ENCODE measurements around the gene HSPA4. TPM values are rescaled to one million over a fixed set of nuclear protein-coding genes. Genes with fewer than 3 reads are reported as not detected.

Gene HSPA4
- total and polyA plus RNA-seq, 2 of the 13 experiments (the other 11 are each of a cell fraction or from before 2014, with no cell fraction given) = 36.6 to 231 TPM

GRCh38 chr5:133114933-133115310, 63.1 kb downstream of the HSPA4 start (continued):
- TF ChIP-seq, protein P1, sequence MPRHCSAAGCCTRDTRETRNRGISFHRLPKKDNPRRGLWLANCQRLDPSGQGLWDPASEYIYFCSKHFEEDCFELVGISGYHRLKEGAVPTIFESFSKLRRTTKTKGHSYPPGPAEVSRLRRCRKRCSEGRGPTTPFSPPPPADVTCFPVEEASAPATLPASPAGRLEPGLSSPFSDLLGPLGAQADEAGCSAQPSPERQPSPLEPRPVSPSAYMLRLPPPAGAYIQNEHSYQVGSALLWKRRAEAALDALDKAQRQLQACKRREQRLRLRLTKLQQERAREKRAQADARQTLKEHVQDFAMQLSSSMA (CRISPR knock-in tag; IDR thresholded peaks at IDR 0.05) = no peak
- TF ChIP-seq FOXA1 (IDR thresholded peaks at IDR 0.05) (no peak), FOXA1 (CRISPR knock-in tag; IDR thresholded peaks at IDR 0.05) (no peak), FOXC1 (CRISPR knock-in tag; IDR thresholded peaks at IDR 0.05; ENCODE audit: borderline replicate concordance) (no peak), ZNF274 (CRISPR knock-in tag; IDR thresholded peaks at IDR 0.05) (no peak), TFDP1 (CRISPR knock-in tag; IDR thresholded peaks at IDR 0.05; ENCODE audit: borderline replicate concordance) (no peak), KDM6A (CRISPR knock-in tag; IDR thresholded peaks at IDR 0.05; ENCODE audit: low read depth) (no peak), SNAI1 (CRISPR knock-in tag; IDR thresholded peaks at IDR 0.05; ENCODE audit: borderline replicate concordance) (no peak), MYNN (CRISPR knock-in tag; IDR thresholded peaks at IDR 0.05; ENCODE audit: low read depth) (no peak), ZBTB42 (CRISPR knock-in tag; IDR thresholded peaks at IDR 0.05) (no peak), CCAR2 (optimal IDR thresholded peaks at IDR 0.05; ENCODE audit: low read depth, low read length) (no peak), ISL2 (CRISPR knock-in tag; IDR thresholded peaks at IDR 0.05) (no peak), ZNF652 (CRISPR knock-in tag; IDR thresholded peaks at IDR 0.05; ENCODE audit: borderline replicate concordance, low read depth) (no peak), MYC (CRISPR knock-in tag; IDR thresholded peaks at IDR 0.05; ENCODE audit: borderline replicate concordance) (no peak)

DNA sequence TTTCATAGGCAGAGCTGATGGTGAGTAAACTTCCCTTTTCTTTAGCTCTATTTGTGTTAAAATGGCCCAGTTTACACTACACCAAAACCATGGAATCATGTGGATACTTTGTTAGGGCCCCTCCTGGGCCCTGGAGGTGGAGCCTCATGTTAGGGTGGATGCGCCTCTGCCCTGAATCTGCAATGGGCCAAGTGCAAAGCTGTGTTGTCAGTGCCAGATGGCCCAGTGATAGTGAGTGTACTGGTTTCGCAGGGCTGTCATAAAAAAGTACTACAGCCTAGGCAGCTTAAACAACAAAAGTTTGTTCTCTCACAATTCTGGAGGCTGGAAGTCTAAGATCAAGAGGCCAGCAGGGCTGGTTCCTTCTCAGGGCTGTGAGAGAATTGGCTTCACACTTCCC, 64.8 kb downstream of the HSPA4 start:
- no peaks in the 10 kb centered on the region for H3K79me2 ChIP-seq (ENCODE audit: insufficient read depth, low read length)
- no peak for TF ChIP-seq KDM4B (CRISPR knock-in tag; IDR thresholded peaks at IDR 0.05)
- TF ChIP-seq, protein P2, sequence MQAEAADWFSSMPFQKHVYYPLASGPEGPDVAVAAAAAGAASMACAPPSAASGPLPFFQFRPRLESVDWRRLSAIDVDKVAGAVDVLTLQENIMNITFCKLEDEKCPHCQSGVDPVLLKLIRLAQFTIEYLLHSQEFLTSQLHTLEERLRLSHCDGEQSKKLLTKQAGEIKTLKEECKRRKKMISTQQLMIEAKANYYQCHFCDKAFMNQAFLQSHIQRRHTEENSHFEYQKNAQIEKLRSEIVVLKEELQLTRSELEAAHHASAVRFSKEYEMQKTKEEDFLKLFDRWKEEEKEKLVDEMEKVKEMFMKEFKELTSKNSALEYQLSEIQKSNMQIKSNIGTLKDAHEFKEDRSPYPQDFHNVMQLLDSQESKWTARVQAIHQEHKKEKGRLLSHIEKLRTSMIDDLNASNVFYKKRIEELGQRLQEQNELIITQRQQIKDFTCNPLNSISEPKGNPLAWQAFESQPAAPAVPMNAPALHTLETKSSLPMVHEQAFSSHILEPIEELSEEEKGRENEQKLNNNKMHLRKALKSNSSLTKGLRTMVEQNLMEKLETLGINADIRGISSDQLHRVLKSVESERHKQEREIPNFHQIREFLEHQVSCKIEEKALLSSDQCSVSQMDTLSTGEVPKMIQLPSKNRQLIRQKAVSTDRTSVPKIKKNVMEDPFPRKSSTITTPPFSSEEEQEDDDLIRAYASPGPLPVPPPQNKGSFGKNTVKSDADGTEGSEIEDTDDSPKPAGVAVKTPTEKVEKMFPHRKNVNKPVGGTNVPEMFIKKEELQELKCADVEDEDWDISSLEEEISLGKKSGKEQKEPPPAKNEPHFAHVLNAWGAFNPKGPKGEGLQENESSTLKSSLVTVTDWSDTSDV (CRISPR knock-in tag; IDR thresholded peaks at IDR 0.05) = no peak
- TF ChIP-seq ZNF274 (CRISPR knock-in tag; IDR thresholded peaks at IDR 0.05) = no peak
- no peak for TF ChIP-seq RCOR2 (CRISPR knock-in tag; IDR thresholded peaks at IDR 0.05)
- no peaks in the 10 kb centered on the region for H3K36me3 ChIP-seq (replicated peaks in 1 of 2; ENCODE audit: control insufficient read depth in 1 of 2, insufficient read depth in 2 of 2, low read length in 2 of 2)
- WGBS (ENCODE audit: low lambda C conversion rate) = 70% methylated on average over 1 of the region's 2 CpGs
- BruUV-seq (replicated peaks) = no TSS peak
- FAIRE-seq (no peak), DNase-seq (ENCODE audit: low spot score) (no peak), ATAC-seq (no peak)
- H3K27ac ChIP-seq (ENCODE audit: extremely low read length, insufficient read depth, low read length) = no peak overlapping the region
- CTCF ChIA-PET (ENCODE audit: low intra/inter-chr PET ratio, low total read pairs) = no interaction called here
- H3K4me3 ChIP-seq (replicated peaks in 1 of 3; ENCODE audit: insufficient read depth in 1 of 3, low read depth in 2 of 3, low read length in 3 of 3) = no peak overlapping the region
- peaks cover 20% of the 10 kb centered on the region for H3K4me1 ChIP-seq (ENCODE audit: insufficient read depth, low read length)
- POLR2A ChIA-PET = no interaction called here
- in situ Hi-C loops (cut with HindIII; ENCODE audit: extremely low pct_ligation_motif_present, low pct_unique_long_range_greater_than_20kb) (no loop called here), intact Hi-C loops (cut with micrococcal nuclease; ENCODE audit: unreplicated experiment) (no loop called here)
- no peak overlapping the region for H3K4me2 ChIP-seq (ENCODE audit: low read depth, low read length)
- H3K9ac ChIP-seq (ENCODE audit: insufficient read depth, low read depth, low read length) = no peak overlapping the region
- H4K20me1 ChIP-seq (ENCODE audit: insufficient read depth, low read length) = no peaks in the 10 kb centered on the region
- H3K27me3 ChIP-seq (ENCODE audit: control insufficient read depth in 1 of 2, insufficient read depth in 2 of 2, low read length in 2 of 2) = peaks cover 4 to 44% of the 10 kb centered on the region in 2 experiments; a peak in 4 of 5 replicates
- H2AFZ ChIP-seq (ENCODE audit: low read length) = no peak overlapping the region
- H3K9me3 ChIP-seq (ENCODE audit: low read length) = no peaks in the 10 kb centered on the region
